H1 (cell line): Measurements from ENCODE around the gene ELOVL6. TPM values are rescaled to one million over a fixed set of nuclear protein-coding genes. Genes with fewer than 3 reads are reported as not detected.

Experiments used
- BCL11A ChIP-seq, 2 experiments: IDR thresholded peaks; one replicate each; pipeline ENCODE4 v1.6.1; 2011; ENCODE audit warnings: low read depth in 2 of 2, low read length in 2 of 2, mild to moderate bottlenecking in 2 of 2
- JUND ChIP-seq: IDR thresholded peaks from 2 replicates; pipeline ENCODE4 v1.6.1; 2011; ENCODE audit warnings: mild to moderate bottlenecking, improper control_type of control experiment, low read length
- POLR2AphosphoS5 ChIP-seq: IDR thresholded peaks from 2 replicates; pipeline ENCODE4 v1.6.1; 2011; ENCODE audit warnings: low read depth, low read length
- SIRT6 ChIP-seq: IDR thresholded peaks from one replicate; pipeline ENCODE4 v1.7.1; 2012; ENCODE audit warnings: low read length, inconsistent platforms
- polyA plus RNA-seq, 7 experiments: library from polyadenylated mRNA; depleted of rRNA in 3 of 7; stranded (reverse) in 5 of 7; unstranded in 2 of 7; fragments of >200 nt in 5 of 7; fragments of 200-250 nt in 2 of 7; gene quantifications; 1 replicate in 5 of 7; 2 replicates in 1 of 7; 4 replicates in 1 of 7; pipeline versions ENCODE4 v1.2.1 to v1.2.3, GENCODE V29; 2011 to 2013; ENCODE audit warnings: missing spikeins in 2 of 7, mixed read lengths in 2 of 7
- total RNA-seq: library from RNA; stranded (reverse); fragmentation: NEBNext Ultra II Directional; extraction: Animal tissue kit (Norgen Biotek cat#: 25700); gene quantifications from 2 replicates; pipeline ENCODE4 v1.2.1, GENCODE V29; 2021

ELOVL6 gene
- total and polyA plus RNA-seq, 2 of the 8 experiments (the other 6 are each of a cell fraction or from before 2014, with no cell fraction given): 27.8 to 86.6 TPM

GRCh38 chr4:110139111-110139510 is 59.3 kb downstream of the ELOVL6 start (continued):
- TF ChIP-seq BCL11A (IDR thresholded peaks at IDR 0.05; ENCODE audit: low read depth in 2 of 2, low read length in 2 of 2) (no peak), SIRT6 (no peak), POLR2AphosphoS5 (no peak), JUND (no peak)
